GM10847 (cell line): Measurements from ENCODE around the gene RPL10.
A peak's percentile ranks its signal among the peaks of the same experiment; 100 is the strongest.

ENCODE experiments used
- POLR2A ChIP-seq: IDR thresholded peaks from 2 replicates; pipeline ENCODE4 v1.6.1; 2011; ENCODE audit not compliant: insufficient read length; ENCODE audit errors: extremely low read depth

RPL10 gene

GRCh38 chrX:154397888-154398667 is at the start of gene RPL10:
TSS of gene RPL10 (plus strand) at chrX:154398377. CDS start at chrX:154398520, 143 bp downstream.
- TF ChIP-seq POLR2A, result peak; percentile 98

- TF ChIP-seq POLR2A, result no peak
These were observed 49.4 kb upstream of the RPL10 start for GRCh38 chrX:154348646-154349358.

- TF ChIP-seq POLR2A, result no peak
These were observed 48.7 kb upstream of the RPL10 start for GRCh38 chrX:154349359-154349935.

GRCh38 chrX:154349979-154350378 is 48.2 kb upstream of the RPL10 start:
- TF ChIP-seq POLR2A, result no peak

- no peak for TF ChIP-seq POLR2A
These were observed 47.6 kb upstream of the RPL10 start for GRCh38 chrX:154350429-154351182.

GRCh38 chrX:154351183-154352011 is 46.8 kb upstream of the RPL10 start:
- TF ChIP-seq POLR2A, result no peak

GRCh38 chrX:154352012-154352401 is 46.2 kb upstream of the RPL10 start:
- no peak for TF ChIP-seq POLR2A

GRCh38 chrX:154352466-154352865 is 45.7 kb upstream of the RPL10 start:
- no peak for TF ChIP-seq POLR2A

GRCh38 chrX:154353172-154353843 is 44.9 kb upstream of the RPL10 start:
- TF ChIP-seq POLR2A, result no peak

- TF ChIP-seq POLR2A, result no peak
These were observed 44.2 kb upstream of the RPL10 start for GRCh38 chrX:154354013-154354412.

GRCh38 chrX:154354516-154354915 is 43.7 kb upstream of the RPL10 start:
- TF ChIP-seq POLR2A, result no peak

GRCh38 chrX:154355094-154355775 is 42.9 kb upstream of the RPL10 start:
- TF ChIP-seq POLR2A, result no peak

GRCh38 chrX:154355776-154356140 is 42.4 kb upstream of the RPL10 start:
- TF ChIP-seq POLR2A, result no peak

- no peak for TF ChIP-seq POLR2A
These were observed 41.6 kb upstream of the RPL10 start for GRCh38 chrX:154356596-154356995.

GRCh38 chrX:154357205-154357604 is 41.0 kb upstream of the RPL10 start:
- no peak for TF ChIP-seq POLR2A
